SK-N-MC (cell line): ENCODE data around the gene B3GNT8.

Experiments used
- EZH2 ChIP-seq: fragments of 200-600 bp; sonication (generic); IDR thresholded peaks from one replicate; pipeline ENCODE4 v1.6.1; 2017; ENCODE audit warnings: antibody characterized with exemption
- POLR2AphosphoS5 ChIP-seq: IDR thresholded peaks from 2 replicates; pipeline ENCODE4 v1.6.1; 2012; ENCODE audit warnings: mild to moderate bottlenecking, low read depth, low read length, borderline replicate concordance

GRCh38 chr19:41413947-41414346 lies 13.2 kb downstream of the B3GNT8 start:
- no peak for TF ChIP-seq EZH2
- TF ChIP-seq POLR2AphosphoS5, result no peak
